GM18909 (cell line): ENCODE data around the gene PTPN13.
"Not testable (repeated sequence)": the region's sequence is repeated elsewhere in the genome, so short reads cannot be mapped to it uniquely, and the experiment has no call there.

Experiments used
- ATAC-seq: cut with Tn5 transposase; IDR thresholded peaks from one replicate; pipeline ENCODE4 v1.9.1; 2021; ENCODE audit warnings: mild to moderate bottlenecking; ENCODE audit not compliant: unreplicated experiment, poor library complexity

PTPN13 gene

GRCh38 chr4:86685401-86685800, 91.3 kb downstream of the PTPN13 start:
- ATAC-seq = no peak

GRCh38 chr4:86686741-86687140, 92.6 kb downstream of the PTPN13 start:
- no peak for ATAC-seq

- ATAC-seq = no peak
Measured at GRCh38 chr4:86688026-86688425, 93.9 kb downstream of the PTPN13 start.

GRCh38 chr4:86704601-86705000, 110.5 kb downstream of the PTPN13 start:
- no peak for ATAC-seq

GRCh38 chr4:86706923-86707597, 112.9 kb downstream of the PTPN13 start:
- no peak for ATAC-seq

- peak; percentile 84 for ATAC-seq
Measured at GRCh38 chr4:86717651-86718050, 123.5 kb downstream of the PTPN13 start.

- ATAC-seq = no peak
Measured at GRCh38 chr4:86718152-86718551, 124.0 kb downstream of the PTPN13 start.

- ATAC-seq = not testable (repeated sequence)
Measured at GRCh38 chr4:86719149-86719548, 125.0 kb downstream of the PTPN13 start.

- ATAC-seq = no peak
Measured at GRCh38 chr4:86720508-86721068, 126.5 kb downstream of the PTPN13 start.

- no peak for ATAC-seq
Measured at GRCh38 chr4:86721412-86721811, 127.3 kb downstream of the PTPN13 start.

- no peak for ATAC-seq
Measured at GRCh38 chr4:86730310-86730709, 136.2 kb downstream of the PTPN13 start.

GRCh38 chr4:86737244-86737643, 143.1 kb downstream of the PTPN13 start:
- ATAC-seq = no peak

GRCh38 chr4:86741846-86742245, 147.7 kb downstream of the PTPN13 start:
- no peak for ATAC-seq

- ATAC-seq = no peak
Measured at GRCh38 chr4:86744570-86744969, 150.5 kb downstream of the PTPN13 start.

- ATAC-seq = no peak
Measured at GRCh38 chr4:86749121-86749520, 155.0 kb downstream of the PTPN13 start.

- no peak for ATAC-seq
Measured at GRCh38 chr4:86755388-86755787, 161.3 kb downstream of the PTPN13 start.

GRCh38 chr4:86757468-86757867, 163.4 kb downstream of the PTPN13 start:
- ATAC-seq = no peak

GRCh38 chr4:86759298-86759697, 165.2 kb downstream of the PTPN13 start:
- no peak for ATAC-seq

- no peak for ATAC-seq
Measured at GRCh38 chr4:86762649-86763048, 168.5 kb downstream of the PTPN13 start.

GRCh38 chr4:86769794-86770193, 175.7 kb downstream of the PTPN13 start:
- ATAC-seq = no peak

GRCh38 chr4:86771141-86771540, 177.0 kb downstream of the PTPN13 start:
- ATAC-seq = no peak

GRCh38 chr4:86775061-86775460, 180.9 kb downstream of the PTPN13 start:
- ATAC-seq = no peak
